GM19099 (cell line): Measurements from ENCODE around the gene PYGL.

Source experiments
- POLR2A ChIP-seq: IDR thresholded peaks from 3 replicates; pipeline ENCODE4 v1.6.1; 2011; ENCODE audit warnings: low read depth; ENCODE audit not compliant: insufficient read length; ENCODE audit errors: extremely low read depth

PYGL gene

GRCh38 chr14:50936882-50937281 lies 7.4 kb downstream of the PYGL start:
- no peak for TF ChIP-seq POLR2A

GRCh38 chr14:50936016-50936340 lies 8.3 kb downstream of the PYGL start:
- no peak for TF ChIP-seq POLR2A

- TF ChIP-seq POLR2A = no peak
These were observed 8.9 kb downstream of the PYGL start for GRCh38 chr14:50935126-50936015.

- no peak for TF ChIP-seq POLR2A
These were observed 11.4 kb downstream of the PYGL start for GRCh38 chr14:50932592-50933495.

- no peak for TF ChIP-seq POLR2A
These were observed 12.1 kb downstream of the PYGL start for GRCh38 chr14:50932156-50932555.

- no peak for TF ChIP-seq POLR2A
These were observed 12.7 kb downstream of the PYGL start for GRCh38 chr14:50931559-50931958.

- TF ChIP-seq POLR2A = no peak
These were observed 14.8 kb downstream of the PYGL start for GRCh38 chr14:50929506-50929905.

GRCh38 chr14:50928002-50928635 lies 16.2 kb downstream of the PYGL start:
- TF ChIP-seq POLR2A = no peak

- no peak for TF ChIP-seq POLR2A
These were observed 17.4 kb downstream of the PYGL start for GRCh38 chr14:50926851-50927386.

- no peak for TF ChIP-seq POLR2A
These were observed 19.4 kb downstream of the PYGL start for GRCh38 chr14:50924843-50925242.

- TF ChIP-seq POLR2A = no peak
These were observed 20.0 kb downstream of the PYGL start for GRCh38 chr14:50924236-50924635.

- TF ChIP-seq POLR2A = no peak
These were observed 21.5 kb downstream of the PYGL start for GRCh38 chr14:50922803-50923202.

- TF ChIP-seq POLR2A = no peak
These were observed 23.6 kb downstream of the PYGL start for GRCh38 chr14:50920482-50921230.

GRCh38 chr14:50917449-50917848 lies 26.8 kb downstream of the PYGL start:
- TF ChIP-seq POLR2A = no peak
